UCSD-AML1 (cell line): ENCODE measurements around the gene PRRG2.

Experiments used
- DNase-seq: peaks from one replicate; lab custom pipeline; 2025; ENCODE audit not compliant: unreplicated experiment; lab: John Stamatoyannopoulos, UW

PRRG2 gene

DNA sequence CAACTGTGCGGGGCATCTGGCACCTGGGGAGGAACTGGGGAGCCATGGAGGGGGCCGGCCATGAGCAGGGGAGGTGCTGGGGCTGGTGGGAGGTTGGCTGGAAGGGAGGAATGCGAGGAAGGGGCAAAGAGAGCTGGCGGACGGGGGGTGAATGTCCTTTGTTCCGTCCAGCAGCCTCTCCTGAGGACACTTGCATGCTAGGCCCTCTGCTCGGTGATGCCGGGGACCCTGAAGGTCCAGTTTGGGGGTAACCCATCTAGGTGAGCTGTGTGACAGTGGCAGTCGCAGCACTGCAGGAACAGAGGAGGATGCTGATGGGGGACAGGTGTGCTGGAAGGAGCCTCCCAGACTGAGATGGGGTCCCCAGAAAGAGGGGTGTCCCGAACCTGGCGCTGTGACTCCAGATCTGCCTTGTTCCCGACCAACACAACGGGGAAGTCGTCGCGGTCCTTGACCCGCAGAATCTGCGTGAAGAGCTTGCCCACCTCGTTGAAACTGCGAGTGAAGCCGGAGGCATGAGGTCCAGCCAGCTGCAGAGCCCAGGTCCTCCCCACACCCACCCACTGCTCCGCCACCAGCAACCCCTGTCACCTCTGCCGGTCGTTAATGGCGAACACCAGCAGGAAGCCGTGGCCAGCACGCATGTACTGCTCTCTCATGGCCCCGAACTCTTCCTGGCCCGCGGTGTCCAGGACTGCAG, 55.3 kb downstream of the PRRG2 start:
- DNase-seq: no peak

DNA sequence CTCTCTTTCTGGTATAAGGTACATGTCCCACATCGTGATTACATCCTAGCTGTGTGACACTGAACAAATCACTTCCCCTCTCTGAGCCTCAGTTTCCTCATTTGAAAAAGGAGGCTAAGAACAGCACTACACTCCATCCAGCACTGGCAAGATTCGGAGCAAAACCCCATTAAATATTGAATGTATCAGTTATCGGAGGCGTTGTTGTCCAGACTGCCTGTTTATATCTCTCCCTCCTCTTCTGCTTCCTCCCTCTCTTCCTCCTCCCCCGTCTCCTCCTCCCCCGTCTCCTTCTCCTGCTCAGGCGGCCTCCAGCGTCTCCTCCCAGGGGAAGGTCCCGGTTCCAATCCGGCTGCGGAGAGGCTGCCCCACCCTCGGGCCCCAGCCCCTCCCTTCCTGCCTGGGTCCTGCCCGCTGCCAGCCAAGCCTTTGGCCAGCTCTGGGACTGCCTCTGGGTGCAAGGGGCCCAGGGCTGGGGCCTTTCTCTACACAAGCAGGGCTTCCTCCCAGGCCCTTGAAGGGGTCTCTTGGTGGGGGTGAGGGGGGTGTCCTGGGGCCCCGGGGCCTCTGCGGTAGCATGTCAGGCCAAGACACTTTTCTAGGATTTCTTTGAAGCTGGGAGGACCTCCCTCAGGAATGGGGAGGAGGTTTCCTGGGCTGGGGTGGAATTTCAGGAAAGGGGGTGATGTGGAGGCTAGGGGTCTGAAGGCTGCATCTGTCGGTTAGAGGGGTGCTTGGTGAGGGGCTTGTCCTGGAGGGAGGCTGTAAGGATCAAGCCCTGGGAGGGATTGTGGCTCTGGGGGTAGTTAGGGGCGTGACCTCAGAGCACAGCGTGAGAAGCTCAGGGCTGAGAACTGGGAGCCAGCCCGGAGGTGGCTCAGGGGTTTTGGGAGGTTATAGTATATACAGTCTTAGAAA, 57.0 kb downstream of the PRRG2 start:
- peak; percentile 70 for DNase-seq

DNA sequence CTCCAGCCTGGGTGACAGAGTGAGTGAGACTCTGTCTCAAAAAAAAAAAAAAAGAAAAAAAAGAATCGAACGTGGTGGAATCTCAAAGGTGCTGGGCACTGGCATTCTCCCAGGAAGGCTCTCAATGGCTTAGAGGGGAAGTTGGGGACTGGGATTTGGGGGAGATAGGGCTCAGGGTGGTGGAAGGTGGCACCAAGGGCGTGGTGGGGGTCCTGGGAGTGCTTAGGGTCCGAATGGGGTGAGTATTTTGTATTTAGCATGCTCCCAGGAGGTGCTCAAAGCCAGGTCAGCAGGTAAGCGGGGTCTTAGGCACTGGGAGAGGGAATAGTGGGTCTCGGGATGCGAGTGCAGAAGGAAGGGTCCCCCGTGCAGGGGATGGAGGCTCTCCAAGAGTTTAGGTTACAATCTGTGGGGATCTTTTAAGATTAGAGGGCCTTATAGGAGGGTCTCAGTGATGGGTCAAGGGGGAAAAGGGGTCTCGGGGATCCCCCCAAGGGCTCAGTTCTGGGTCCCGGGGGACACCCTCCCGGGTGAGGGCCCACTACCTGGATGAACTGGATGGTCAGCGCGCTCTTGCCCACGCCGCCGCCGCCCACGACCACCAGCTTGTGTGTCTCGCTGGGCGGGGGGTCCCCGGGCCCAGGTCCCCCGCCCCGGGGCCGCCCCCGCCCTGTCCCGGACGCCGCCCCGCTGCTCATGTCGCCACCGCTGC, 58.4 kb downstream of the PRRG2 start:
- DNase-seq: no peak

DNA sequence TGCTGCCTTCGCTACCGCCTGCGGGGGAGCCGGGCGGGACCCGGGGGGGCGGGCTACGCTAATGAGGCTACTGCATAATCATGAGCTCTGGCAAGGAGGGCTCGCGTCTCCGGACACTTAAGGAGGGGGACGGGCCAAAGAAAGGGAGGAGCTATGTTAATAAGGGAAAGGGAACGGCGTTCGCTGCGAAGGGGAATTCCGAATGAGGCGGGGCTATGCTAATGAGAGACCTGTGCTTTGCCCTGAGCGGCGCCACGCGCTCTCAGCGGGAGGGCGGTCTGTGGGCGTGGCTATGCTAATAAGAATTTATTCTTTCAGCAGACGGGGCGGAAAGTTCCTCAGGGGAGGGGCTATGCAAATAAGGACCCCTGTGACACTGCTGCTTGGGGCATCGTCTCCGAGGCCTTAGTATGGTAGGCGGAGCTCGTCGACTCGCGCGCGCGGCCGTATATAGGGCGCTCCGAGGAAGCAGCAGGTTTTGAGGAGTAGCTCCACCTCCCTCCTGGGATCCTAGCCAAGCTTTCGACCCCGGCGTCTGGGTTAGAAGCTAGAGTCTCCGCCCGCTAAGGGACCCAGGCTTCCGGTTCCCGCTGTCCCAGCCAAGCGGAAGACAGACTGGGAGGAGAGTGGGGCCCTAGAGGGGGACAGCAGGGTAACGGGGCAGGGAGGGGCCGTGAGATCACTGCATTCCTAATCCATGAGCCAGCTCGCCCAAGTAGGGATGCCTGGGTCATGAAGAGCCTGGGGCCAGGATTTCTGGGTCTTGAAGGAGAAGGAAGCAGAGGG, 59.2 kb downstream of the PRRG2 start, which contains the start of gene RRAS:
Gene RRAS, minus strand, starts transcription at position 31 of the 786 bp plus-strand sequence. CDS start 45 bp downstream, outside the sequence.
- DNase-seq: peak; percentile 99
